Retina (tissue), 1 donor: ENCODE measurements around the gene PLSCR5.

Experiments
- DNase-seq: peaks from one replicate; pipeline ENCODE4 v3.0.0-alpha.2; 2016

PLSCR5 gene, protein sequence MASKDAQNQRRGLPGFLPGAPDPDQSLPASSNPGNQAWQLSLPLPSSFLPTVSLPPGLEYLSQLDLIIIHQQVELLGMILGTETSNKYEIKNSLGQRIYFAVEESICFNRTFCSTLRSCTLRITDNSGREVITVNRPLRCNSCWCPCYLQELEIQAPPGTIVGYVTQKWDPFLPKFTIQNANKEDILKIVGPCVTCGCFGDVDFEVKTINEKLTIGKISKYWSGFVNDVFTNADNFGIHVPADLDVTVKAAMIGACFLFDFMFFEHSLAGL

DNA sequence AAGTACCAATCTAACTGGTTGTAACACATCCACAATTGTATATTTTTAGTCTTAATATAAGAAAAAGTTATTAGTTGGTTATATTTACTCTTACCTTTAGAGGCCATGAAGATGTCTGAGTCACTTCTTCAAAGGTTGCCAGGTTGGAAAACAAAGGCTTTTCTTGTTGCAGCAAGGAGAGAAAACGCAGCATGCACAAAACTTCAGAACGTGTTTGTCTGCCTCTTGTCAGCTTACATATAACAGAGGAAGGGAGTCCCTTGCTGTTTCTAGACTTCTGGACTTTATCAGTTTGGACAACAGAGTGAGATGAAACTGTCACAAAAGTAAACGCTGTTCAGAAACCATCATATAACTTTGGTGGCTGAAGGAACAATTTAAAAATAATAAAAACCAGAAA lies at the start of gene PLSCR5:
Gene PLSCR5 (minus strand): TSS at position 241 of the 400 bp plus-strand sequence. CDS start 134 bp downstream, at position 107.
- DNase-seq, result peak; percentile 8

DNA sequence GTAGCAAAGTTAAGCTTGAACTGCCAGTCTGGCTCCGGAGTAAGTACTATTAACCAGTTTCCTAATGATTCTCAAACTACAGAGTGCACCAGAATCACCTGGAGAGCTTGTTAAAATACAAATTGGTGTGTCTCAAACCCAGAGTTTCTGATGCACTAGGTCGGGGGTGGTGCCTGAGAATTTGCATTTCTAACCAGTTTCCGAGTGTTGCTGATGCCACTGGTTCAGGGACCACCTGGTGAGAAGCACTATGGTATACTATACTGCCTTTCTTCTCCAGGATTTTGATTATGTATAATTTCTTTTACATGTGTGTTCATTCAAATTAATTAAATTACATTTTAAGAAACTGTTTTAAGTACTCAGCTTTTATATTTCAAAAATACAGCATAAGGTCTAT lies 48.8 kb upstream of the PLSCR5 start:
- no peak for DNase-seq

DNA sequence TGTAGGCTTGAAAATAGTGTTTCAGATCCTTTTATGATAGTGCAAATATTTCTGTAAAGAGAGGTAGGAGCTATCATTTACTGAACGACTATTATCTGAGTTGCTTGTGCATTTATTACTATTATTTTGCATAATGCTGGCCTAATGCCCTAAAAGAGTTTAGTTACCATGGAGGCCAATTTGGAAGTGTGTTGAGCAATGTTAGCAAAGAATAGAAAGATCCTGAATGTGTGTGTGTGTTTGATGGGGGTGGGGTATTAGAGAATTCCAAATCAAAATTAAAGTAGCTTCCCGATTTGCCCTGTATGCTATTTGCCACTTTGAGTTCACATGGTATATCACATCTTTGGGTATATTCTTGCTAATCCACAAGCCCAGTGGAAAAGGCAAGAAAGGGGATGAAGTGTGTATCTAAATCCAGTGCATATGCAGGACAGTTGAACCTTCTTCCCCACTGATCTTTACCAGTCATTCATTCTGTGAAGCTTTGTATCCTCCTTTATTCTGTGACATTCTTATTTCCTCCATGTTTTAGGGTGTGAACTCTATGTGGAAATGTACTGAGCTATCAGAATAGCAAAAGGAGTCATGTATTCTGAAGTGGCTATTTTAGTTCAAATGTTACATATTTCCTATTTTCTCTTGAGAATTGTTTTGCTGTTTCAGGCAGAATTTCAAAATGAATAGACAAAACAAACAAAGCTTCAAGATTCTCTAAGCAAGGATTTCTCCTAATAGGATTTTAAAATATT lies 45.7 kb upstream of the PLSCR5 start:
- DNase-seq, result no peak

DNA sequence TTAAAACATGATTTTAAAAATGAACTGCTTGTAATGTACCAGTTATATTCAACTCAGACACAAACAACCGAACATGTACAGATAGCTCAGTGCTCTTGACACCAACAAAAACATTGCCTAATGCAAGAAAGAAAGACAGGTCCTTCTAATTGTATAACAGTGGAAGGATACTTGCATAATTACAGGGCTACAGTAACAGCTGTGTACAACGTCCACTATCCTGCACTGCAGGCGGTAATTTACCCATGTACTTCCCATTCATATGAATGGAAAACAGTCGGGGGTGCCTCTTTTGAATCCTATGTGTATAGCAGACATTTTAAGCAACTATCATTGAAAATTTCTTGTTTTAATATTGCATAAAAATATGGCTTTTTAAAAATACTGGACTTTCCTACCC lies 41.1 kb upstream of the PLSCR5 start:
- DNase-seq, result peak; percentile 13

DNA sequence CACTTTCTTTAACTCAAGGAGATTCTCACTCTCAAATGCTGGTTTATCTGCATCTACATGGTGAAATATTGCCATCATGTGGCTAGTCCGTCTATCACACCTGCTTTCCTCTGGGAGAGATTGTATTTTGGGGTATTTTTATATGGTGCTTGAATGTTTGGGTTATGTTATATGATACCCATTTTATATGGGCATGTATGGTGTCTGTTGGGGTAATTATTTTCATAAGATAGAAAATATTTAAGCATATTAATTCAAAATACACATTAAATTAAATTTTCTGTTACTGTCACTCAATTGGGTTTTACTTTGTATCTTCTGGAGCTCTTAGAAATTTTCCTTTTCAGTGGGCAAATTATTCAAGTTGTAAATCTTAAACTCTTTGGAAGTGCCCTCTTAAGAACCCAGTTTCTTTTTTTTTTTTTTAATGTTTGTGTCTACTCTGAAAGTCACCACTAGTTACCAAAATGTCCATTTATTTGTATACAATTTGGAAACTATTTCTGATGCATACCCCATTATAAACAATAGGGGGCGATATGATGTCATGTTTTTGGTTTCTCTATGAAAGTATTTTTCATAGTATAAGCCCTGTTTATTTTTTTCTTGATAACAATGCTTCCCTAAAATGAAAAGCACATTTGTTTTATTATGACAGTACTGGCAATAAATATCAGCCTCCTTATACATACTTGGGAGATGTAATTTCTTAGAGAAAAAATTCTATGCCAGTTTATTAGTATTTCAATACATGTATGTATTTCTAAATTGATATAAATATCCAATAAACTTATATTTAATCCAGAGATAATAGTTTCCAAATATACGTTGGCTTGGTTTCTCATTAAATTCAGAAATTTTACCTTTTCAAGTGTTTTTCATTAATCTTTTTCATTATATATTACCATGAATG lies 36.1 kb upstream of the PLSCR5 start:
- DNase-seq, result peak; percentile 34

DNA sequence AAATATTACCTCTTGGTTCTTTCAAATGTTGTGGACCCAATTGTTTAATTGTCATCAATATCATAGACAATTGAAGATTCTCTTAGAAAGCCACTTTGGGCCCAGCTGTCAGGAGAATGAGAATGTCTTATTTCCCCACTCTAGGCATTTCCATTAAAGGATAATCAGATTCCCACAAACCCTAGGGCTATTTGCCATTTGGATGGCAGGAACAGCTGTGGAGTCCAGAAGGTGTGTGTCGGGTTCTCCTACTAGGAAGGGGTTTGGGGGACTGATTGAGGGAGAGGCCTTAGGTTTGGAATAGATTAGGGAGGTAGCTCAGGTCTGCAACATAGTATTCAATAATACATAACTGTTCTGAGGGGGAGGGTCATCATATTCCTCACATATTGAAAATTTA lies 35.2 kb upstream of the PLSCR5 start:
- no peak for DNase-seq

DNA sequence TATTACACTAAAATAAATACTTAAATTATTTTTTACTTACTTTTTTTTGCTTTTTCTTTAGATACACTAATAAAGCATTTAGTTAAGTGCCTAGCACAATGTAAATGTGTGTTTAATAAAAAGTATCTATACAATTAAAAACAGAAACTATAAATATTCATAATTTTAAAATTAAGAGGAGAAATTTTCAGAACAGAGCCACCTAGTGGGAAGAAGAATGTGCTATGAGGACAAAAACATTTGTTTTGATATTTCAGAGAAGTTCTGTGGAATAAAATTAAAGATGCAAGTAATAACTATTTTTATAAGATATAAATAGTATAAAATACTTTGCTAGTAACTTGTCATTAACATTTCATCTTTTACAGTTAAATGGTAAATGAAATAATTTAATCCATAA lies 33.6 kb upstream of the PLSCR5 start:
- DNase-seq, result no peak

DNA sequence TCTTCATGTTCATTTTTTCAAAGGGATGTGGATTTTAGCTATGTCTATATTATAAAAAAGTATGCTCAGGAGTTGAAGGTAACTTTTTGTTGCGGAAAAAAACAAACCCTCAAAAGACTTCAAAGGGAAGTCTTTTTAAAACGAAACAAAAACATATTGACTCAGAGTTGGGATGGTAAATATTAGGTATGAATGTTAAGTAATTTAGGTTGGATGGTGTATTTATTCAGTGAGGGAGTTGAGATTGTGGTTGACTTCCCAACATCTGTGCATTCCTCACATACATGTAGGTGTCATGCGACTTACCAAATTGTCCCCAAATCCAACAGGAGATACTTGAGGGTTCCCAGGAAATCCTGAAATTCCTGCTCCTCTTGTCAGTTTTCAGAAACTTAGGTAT lies 32.7 kb upstream of the PLSCR5 start:
- no peak for DNase-seq

DNA sequence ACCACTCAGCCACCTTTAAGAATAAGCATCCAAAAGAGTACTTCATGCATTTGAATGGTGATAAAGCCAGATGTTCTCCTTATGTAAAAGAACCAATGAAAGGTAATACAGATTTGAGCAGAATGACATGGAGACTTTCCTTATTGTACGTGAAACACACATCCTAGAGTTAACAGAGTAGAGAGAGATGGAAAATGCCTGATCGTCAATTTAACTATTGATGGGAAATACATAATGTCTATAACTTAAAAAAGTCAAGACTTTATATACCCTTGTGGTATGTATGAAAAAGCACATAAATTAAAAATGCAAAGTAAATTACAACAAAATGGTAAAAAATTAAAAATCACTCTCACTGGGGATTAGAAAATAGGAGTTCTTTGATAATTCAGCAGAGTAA lies 31.7 kb upstream of the PLSCR5 start:
- DNase-seq, result no peak

DNA sequence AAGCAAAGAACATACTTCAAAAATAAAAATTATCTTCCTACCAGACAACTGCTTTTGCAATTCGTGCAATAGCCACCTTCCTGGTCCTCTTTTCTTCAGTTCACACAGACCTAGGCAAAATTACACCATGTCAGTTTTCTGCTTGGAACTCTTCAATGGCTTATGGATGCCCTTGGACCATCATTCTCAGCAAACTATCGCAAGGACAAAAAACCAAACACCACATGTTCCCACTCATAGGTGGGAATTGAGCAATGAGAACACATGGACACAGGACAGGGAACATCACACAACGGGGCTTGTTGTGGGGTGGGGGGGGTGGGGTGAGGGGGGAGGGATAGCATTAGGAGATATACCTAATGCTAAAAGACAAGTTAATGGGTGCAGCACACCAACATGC lies 29.2 kb upstream of the PLSCR5 start:
- DNase-seq, result no peak

DNA sequence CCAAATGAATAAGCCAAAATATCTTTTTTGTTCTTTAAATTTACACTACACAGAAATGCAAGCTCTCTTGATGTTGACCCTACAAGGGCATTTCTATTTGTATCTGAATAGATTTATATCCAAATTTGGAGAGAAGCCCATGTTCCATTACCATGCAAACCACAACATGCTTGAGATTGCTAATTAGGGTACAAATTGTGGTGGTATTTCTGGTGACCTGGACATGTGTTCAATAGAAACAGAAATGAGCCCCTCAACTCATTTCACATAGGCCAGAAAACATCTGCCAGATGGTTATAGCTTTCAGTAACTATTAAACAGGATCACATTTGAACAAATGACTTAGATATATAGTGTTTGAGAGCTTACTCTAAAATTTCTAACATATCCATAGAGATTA lies 23.5 kb upstream of the PLSCR5 start:
- DNase-seq, result no peak

DNA sequence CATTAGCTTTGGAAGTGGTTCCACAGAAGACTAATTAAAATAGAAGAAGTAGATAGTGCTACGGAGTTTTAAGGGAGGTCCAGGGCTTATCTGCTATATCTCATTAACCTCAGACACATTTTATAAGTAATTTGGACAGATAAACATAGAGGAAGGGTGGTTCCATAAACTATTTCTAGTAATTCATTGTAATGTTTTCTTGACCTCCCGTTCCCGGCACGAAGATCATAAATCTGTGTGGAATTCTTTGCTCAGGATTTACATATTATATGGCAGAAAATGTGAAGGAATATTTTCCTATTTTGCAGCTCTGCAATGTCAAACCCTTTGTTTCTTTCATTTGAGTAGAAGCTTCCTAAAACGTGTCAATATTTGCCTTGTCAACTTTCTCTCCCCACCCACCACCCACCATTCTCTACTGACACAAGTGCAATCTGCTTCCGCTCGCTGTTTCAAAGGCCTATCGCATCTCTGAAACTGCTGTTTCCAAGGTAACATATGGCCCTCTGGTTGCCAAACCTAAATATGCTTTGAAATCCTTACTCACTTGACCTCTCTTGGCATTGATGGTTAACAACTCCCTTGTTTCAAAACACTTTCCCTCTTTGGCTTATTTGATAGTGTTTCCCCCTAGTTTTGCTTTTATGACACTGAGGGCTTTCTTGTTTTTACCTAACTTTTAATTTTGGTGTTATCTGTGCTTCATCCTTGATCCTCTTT lies 21.4 kb upstream of the PLSCR5 start:
- DNase-seq, result no peak

DNA sequence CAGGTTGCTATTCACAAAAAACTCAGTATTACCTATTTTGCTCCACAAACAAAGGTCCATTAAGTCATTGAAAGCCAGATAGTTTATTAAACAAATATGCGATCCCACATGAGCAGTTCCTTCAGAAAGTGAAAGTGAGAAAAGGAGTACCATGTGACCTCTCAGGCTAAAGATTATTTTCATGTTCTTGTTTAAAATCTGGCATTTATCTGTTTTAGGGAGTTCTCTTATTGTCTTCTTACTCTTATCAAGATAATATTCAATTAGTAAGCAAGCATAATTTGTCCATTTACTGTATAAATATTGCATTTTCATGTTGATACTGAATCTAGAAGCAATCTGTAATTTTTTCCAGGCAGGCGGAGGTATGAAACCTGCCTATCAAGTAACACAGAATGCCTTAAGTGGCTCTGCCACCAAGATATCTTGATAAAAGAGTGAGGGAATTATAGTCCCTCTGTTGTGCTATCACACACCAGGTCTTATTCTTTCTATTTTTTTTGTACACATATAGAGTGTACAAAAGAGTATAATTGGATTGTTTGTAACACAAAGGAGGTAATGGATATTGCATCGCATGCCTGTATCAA lies 20.1 kb upstream of the PLSCR5 start:
- DNase-seq, result no peak

DNA sequence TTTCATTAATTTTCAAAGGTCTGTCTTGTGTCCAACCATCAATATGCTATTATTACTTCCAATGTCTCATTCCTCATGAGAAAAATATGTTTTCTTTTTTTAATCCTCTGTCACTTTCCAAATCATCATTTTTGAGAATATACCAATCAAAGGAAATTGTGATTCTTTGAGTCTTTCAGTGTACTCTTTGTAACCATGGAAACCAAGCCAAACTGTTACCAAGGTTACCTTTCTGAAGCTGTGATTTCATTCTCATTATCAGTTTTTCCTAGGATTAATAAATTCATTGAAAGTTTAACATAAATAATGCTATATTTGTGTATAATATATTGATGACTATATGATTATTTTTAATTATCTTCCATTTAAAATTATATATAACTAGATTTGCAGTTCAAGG lies 16.6 kb upstream of the PLSCR5 start:
- no peak for DNase-seq

DNA sequence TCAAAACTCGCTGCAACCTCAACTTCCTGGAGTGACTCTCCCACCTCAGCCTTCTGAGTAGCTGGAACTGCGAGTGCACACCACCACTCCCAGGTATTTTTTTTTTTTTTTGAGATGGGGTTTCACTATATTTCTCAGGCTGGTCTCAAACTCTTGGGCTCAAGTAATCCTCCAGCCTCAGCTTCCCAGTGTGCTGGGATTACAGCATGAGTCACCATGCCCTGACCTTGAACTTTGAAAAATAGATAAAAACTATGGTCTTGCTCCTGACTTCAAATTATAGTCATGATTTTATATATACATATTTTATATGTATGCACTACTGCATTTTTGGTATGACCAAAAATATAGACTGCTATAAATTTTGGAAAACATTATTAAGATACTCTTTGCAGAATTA lies 6.9 kb upstream of the PLSCR5 start:
- no peak for DNase-seq

DNA sequence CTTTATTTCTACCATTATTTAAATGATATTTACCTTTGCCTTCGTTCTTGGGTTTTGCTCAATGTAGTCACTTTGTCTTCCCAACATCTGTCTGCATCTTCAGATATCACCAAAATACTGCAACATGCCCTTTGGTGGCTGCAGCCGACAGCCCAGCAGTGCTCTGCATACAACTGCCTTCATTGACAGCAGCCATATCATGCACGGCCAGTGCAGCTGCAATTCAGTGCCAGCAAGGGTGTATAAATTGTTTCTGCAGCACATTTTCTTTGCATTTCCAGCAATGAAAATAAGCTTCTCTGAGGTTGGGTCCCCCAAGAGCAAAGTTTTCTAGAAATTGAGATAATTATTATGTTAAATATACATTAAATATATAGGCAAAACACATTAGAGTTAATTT lies 6.0 kb upstream of the PLSCR5 start:
- DNase-seq, result no peak

DNA sequence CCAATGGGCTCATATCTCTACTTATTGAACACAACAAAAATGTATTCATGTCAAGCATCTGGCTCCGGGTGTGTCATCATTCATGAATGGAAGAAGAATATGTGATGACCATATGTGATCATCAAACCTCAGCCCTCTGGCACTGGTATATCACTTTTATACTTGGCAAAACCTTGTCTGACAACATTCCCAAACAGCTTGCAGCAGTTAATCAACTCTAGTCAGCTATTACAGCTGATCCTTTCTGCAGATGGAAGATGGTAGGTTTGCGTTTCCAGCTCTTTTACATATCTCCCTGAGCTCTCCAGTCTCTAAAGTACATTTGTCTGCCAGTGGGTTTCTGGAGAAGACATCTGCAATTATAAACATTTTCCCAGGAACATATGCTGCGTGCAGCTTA lies 6.6 kb downstream of the PLSCR5 start:
- DNase-seq, result no peak

DNA sequence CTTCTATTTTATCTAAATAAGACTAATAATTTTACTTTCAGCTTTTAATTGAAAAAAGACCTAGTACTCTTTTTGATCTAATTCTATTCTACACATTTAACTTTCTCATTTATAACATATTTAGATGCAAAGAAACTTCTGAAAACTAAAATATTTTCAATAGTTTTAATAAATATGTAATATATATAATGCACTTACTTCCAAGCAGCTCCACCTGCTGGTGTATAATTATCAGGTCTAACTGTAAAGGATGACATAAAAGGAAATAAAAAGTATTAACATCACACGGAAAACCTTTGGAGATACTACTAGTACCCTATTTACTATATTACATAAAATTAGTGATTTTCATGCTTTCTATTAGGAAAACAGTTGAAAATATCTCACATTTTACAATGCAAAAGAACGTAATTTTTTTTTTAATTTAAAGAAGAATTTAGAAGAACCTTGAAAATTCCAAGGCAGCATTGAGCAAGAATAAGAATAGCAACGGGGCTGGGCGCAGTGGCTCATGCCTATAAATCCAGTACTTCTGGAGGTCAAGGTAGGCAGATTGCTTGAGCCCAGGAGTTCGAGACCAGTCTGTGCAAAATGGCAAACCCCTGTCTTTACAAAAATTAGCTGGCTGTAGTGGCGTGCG lies 10.2 kb downstream of the PLSCR5 start:
- no peak for DNase-seq

DNA sequence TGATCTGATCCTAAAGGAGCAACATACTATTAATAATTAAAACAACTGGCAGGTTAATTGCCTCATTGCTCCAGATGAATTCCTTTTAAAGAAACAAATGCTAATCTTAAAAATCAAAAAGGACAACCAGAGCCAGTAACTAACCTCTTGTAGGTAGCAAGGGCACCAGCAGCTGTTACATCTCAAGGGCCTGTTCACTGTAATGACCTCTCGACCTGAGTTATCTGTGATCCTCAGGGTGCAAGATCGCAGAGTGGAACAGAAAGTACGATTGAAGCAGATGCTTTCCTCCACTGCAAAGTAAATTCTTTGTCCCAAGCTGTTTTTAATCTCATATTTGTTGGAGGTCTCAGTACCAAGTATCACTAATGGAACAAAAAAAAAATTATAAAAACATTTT lies 11.4 kb downstream of the PLSCR5 start:
- no peak for DNase-seq

DNA sequence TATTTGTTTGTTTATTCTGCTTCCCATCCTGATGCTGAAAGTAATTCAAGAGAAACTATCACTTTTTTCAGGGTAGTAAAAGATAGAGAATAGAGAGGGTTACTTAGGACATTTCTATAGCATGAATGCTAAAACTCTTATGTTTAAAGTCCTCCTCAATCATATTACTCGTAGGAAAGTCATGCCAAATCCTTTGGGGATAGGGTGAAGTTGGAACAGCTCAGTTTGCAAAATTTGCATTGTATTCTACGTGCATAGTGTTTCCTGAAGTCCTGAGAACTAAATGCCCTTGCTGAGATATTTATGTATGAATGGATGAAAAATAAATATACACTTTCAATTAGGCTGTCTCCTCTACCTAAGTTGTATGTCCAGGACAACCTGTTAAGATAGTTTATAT lies 14.6 kb downstream of the PLSCR5 start:
- DNase-seq, result no peak

DNA sequence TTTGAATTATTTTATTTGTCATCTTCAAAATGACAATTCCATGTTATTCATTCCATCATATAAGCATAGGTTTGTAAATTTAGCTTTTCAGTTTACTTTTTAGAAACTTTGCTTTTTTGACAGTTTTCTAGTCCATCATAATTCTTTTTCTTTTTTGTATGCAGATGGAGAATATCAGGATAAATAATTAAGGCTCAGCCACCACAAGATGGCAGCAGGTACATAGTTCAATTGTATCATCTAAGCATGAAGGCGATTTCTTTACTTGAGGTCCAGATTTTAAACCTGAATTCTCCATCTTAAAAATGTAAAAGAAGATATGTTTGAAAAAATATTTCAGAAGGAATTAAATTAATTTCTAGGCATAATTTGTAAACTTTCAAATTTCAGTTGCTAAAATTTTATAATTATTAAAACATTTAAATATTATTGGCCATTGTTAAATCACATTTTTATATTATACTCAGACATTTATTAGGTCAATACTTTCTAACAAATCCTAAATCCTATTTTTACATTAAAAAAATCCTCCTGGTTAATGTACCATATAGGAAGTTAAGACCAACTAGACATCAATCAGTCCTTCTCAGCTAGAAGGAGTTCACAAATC lies 15.1 kb downstream of the PLSCR5 start:
- no peak for DNase-seq

DNA sequence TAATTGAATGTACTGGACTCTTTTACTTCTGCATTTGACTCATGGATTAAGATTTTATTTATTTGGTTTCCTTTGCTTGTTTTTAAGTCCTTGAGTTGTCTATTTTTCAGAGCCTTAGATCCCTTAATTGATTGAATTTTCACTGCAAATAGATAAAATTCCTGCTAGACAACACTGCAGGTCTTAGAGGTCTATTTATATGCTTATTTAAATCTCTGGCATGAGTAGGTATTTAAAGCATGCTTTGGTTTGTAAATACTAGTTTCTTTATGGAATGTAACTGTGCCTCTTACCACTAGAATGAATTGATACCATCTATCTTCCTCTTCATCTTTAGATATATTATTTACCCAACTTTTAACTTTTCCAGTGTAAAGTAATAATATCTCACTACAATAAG lies 20.0 kb downstream of the PLSCR5 start:
- DNase-seq, result no peak
